SW480 (cell line): Measurements from ENCODE around the gene ODC1.

Experiments used
- DNase-seq: peaks from one replicate; pipeline ENCODE4 v3.0.0-alpha.2; 2016; ENCODE audit warnings: low spot score

Gene ODC1

GRCh38 chr2:10433947-10434885 is 13.9 kb downstream of the ODC1 start:
- peak; percentile 52 for DNase-seq

GRCh38 chr2:10433264-10433946 is 14.7 kb downstream of the ODC1 start:
- no peak for DNase-seq

- DNase-seq = peak; percentile 52
Measured at GRCh38 chr2:10432311-10433181, 15.6 kb downstream of the ODC1 start.

- no peak for DNase-seq
Measured at GRCh38 chr2:10431797-10432196, 16.3 kb downstream of the ODC1 start.

- no peak for DNase-seq
Measured at GRCh38 chr2:10430886-10431622, 17.1 kb downstream of the ODC1 start.

- no peak for DNase-seq
Measured at GRCh38 chr2:10428924-10429323, 19.2 kb downstream of the ODC1 start.

GRCh38 chr2:10428355-10428754 is 19.8 kb downstream of the ODC1 start:
- DNase-seq = no peak

GRCh38 chr2:10427618-10427949 is 20.5 kb downstream of the ODC1 start:
- DNase-seq = no peak

- no peak for DNase-seq
Measured at GRCh38 chr2:10426726-10427617, 21.2 kb downstream of the ODC1 start.

GRCh38 chr2:10425699-10426098 is 22.4 kb downstream of the ODC1 start:
- DNase-seq = no peak

GRCh38 chr2:10424916-10425505 is 23.1 kb downstream of the ODC1 start:
- DNase-seq = no peak

GRCh38 chr2:10424051-10424450 is 24.1 kb downstream of the ODC1 start:
- no peak for DNase-seq

- no peak for DNase-seq
Measured at GRCh38 chr2:10423400-10423774, 24.7 kb downstream of the ODC1 start.

- no peak for DNase-seq
Measured at GRCh38 chr2:10422732-10423399, 25.3 kb downstream of the ODC1 start.

- no peak for DNase-seq
Measured at GRCh38 chr2:10422251-10422650, 25.9 kb downstream of the ODC1 start.

GRCh38 chr2:10419553-10420257 is 28.4 kb downstream of the ODC1 start:
- no peak for DNase-seq

GRCh38 chr2:10417551-10418335 is 30.4 kb downstream of the ODC1 start:
- no peak for DNase-seq

GRCh38 chr2:10415640-10416039 is 32.5 kb downstream of the ODC1 start:
- DNase-seq = no peak
